ENCODE data around the gene UGT2B10. TPM values are rescaled to one million over a fixed set of nuclear protein-coding genes. Genes with fewer than 3 reads are reported as not detected.

Gene UGT2B10
- total and polyA plus RNA-seq, 2 of the 8 experiments (the other 6 are each of a cell fraction or from before 2014, with no cell fraction given) = not detected

GRCh38 chr4:68865760-68866159 lies 50.0 kb downstream of the UGT2B10 start:
- ChIA-PET POLR2A (ENCODE audit: partially characterized antibody) (no interaction called here), CTCF (ENCODE audit: partially characterized antibody) (interaction anchor here (0.6 to 1.3 kb wide), 4 partner anchors 8 to 132 kb away, joined by 3 read pairs; no protein-coding TSS in a partner anchor)
- Histone ChIP-seq H3K27ac (ENCODE audit: low read depth, low read length) (no peak overlapping the region), H3K23me2 (ENCODE audit: low read depth, low read length) (no peaks in the 10 kb centered on the region; the same call in 1 of the 2 replicates), H3K79me2 (ENCODE audit: control insufficient read depth in 1 of 2, insufficient read depth in 2 of 2, low read length in 2 of 2) (no peaks in the 10 kb centered on the region), H2BK20ac (ENCODE audit: low read length) (no peak overlapping the region), H4K5ac (ENCODE audit: insufficient read length, low read depth, low read length) (no peak overlapping the region), H3K9ac (replicated peaks in 1 of 4; ENCODE audit: extremely low read depth in 1 of 4, low read depth in 3 of 4, low read length in 3 of 4) (no peak overlapping the region), H2BK5ac (ENCODE audit: low read depth, low read length) (no peak overlapping the region), H3K4me2 (ENCODE audit: insufficient read depth in 1 of 2, low read depth in 2 of 2, low read length in 2 of 2) (no peak overlapping the region), H2BK12ac (ENCODE audit: low read depth, low read length) (no peak overlapping the region), H2BK120ac (replicated peaks; ENCODE audit: low read depth, low read length) (no peak overlapping the region), H4K91ac (replicated peaks; ENCODE audit: insufficient read length, low read length) (no peak overlapping the region), H3K14ac (ENCODE audit: insufficient read length) (no peak overlapping the region), H3K4me3 (ENCODE audit: extremely low read depth in 1 of 4, insufficient read depth in 2 of 4, low read depth in 3 of 4, low read length in 4 of 4) (no peak overlapping the region), H4K20me1 (replicated peaks in 1 of 2; ENCODE audit: control insufficient read depth in 1 of 2, insufficient read depth in 2 of 2, low read length in 2 of 2) (no peaks in the 10 kb centered on the region), H2BK15ac (ENCODE audit: low read length) (no peak overlapping the region), H2AK5ac (ENCODE audit: low read depth, low read length) (no peak overlapping the region), H3K79me1 (ENCODE audit: low read depth, low read length) (no peaks in the 10 kb centered on the region), H3K56ac (replicated peaks; ENCODE audit: insufficient read length, low read depth, low read length) (no peak overlapping the region), H3K23ac (ENCODE audit: insufficient read length) (no peak overlapping the region), H3K4ac (replicated peaks; ENCODE audit: insufficient read length, low read depth, low read length) (no peak overlapping the region), H3K4me1 (replicated peaks in 1 of 4; ENCODE audit: control insufficient read depth in 3 of 4, insufficient read depth in 4 of 4, low read length in 3 of 4) (no peaks in the 10 kb centered on the region), H4K8ac (ENCODE audit: extremely low read depth, insufficient read depth, low read length) (no peak overlapping the region), H3K18ac (ENCODE audit: extremely low read depth, low read length) (no peak overlapping the region), H2AFZ (ENCODE audit: low read length) (0 out of 2 replicates have a peak overlapping the region, but pooled peaks have one; percentile 2), H3K9me3 (ENCODE audit: insufficient read depth in 2 of 2, low read depth in 1 of 2, low read length in 1 of 2) (no peaks in the 10 kb centered on the region; a peak in 1 of 4 replicates), H3K36me3 (ENCODE audit: control insufficient read depth in 2 of 4, insufficient read depth in 4 of 4, low read length in 3 of 4) (no peaks in the 10 kb centered on the region), H3K27me3 (replicated peaks in 1 of 4; ENCODE audit: control insufficient read depth in 3 of 4, extremely low read depth in 1 of 4, insufficient read depth in 3 of 4, low read length in 3 of 4) (no peaks in the 10 kb centered on the region)
- DNase-seq (ENCODE audit: low read depth in 1 of 2, low spot score in 2 of 2) (no peak), FAIRE-seq (no peak)
- TF ChIP-seq RNF2 (IDR thresholded peaks at IDR 0.05; ENCODE audit: borderline replicate concordance, low read depth, low read length, missing control alignments, poor library complexity, severe bottlenecking) = no peak
- no peak for TF ChIP-seq CEBPB (IDR thresholded peaks at IDR 0.05; ENCODE audit: low read depth, low read length)
- no peak for TF ChIP-seq NANOG (IDR thresholded peaks at IDR 0.05; ENCODE audit: insufficient read depth, low read depth, low read length, poor library complexity, severe bottlenecking)
- TF ChIP-seq GABPA (IDR thresholded peaks at IDR 0.05; ENCODE audit: borderline replicate concordance, insufficient read depth, low read length) = no peak
- TF ChIP-seq PHF8 (conservative IDR thresholded peaks at IDR 0.05; ENCODE audit: low read depth, low read length) = no peak
- TF ChIP-seq HDAC2 (IDR thresholded peaks at IDR 0.05; ENCODE audit: borderline replicate concordance in 1 of 2, low read depth in 2 of 2, low read length in 2 of 2) = no peak
- no peak for TF ChIP-seq SP1 (IDR thresholded peaks at IDR 0.05; ENCODE audit: low read depth, low read length)
- TF ChIP-seq ASH2L (IDR thresholded peaks at IDR 0.05; ENCODE audit: low read length) = no peak
- no peak for TF ChIP-seq TBP (IDR thresholded peaks at IDR 0.05; ENCODE audit: low read depth, low read length)
- WGBS, 2 experiments (ENCODE audit: extremely low coverage in 1 of 2, insufficient coverage in 1 of 2, insufficient read length in 1 of 2, insufficient replicate concordance in 2 of 2, low coverage in 1 of 2, low lambda C conversion rate in 2 of 2, missing lambda C conversion rate in 1 of 2) = 82% methylated on average over 5 of the region's 5 CpGs; no CpG with 5 or more reads in 1 of the 2 experiments

Data from H1 (cell line).